Ectodermal cell (in vitro differentiated cells): ENCODE results near the gene RAP1GDS1.

Experiments
- H3K27ac ChIP-seq: 2 replicates; pipeline ENCODE4 v1.7.0; 2013; ENCODE audit warnings: mild to moderate bottlenecking, low read depth, low read length; ENCODE audit not compliant: insufficient read depth, poor library complexity, severe bottlenecking
- H3K27me3 ChIP-seq: 2 replicates; pipeline ENCODE4 v1.7.0; 2013; ENCODE audit warnings: mild to moderate bottlenecking, low read length; ENCODE audit not compliant: insufficient read depth, control insufficient read depth, poor library complexity, severe bottlenecking
- H3K36me3 ChIP-seq: one replicate; pipeline ENCODE4 v1.7.0; 2013; ENCODE audit warnings: low read length; ENCODE audit not compliant: control insufficient read depth, insufficient read depth
- H3K4me1 ChIP-seq: one replicate; pipeline ENCODE4 v1.7.0; 2013; ENCODE audit warnings: low read length; ENCODE audit not compliant: control insufficient read depth, insufficient read depth
- H3K4me3 ChIP-seq: 2 replicates; pipeline ENCODE4 v1.7.0; 2013; ENCODE audit warnings: low read depth, low read length, control low read depth; ENCODE audit not compliant: insufficient read depth
- H3K9me3 ChIP-seq: 2 replicates; pipeline ENCODE4 v1.7.0; 2013; ENCODE audit warnings: mild to moderate bottlenecking, low read length, moderate library complexity; ENCODE audit not compliant: control insufficient read depth
- WGBS, 2 experiments: methylation state at CpG; one replicate each; pipeline ENCODE4 v1.1.7; 2013; ENCODE audit warnings: missing lambda C conversion rate in 2 of 2; 5-methylcytosine and 5-hydroxymethylcytosine counted together

The RAP1GDS1 gene

GRCh38 chr4:98490251-98490650 lies 229.1 kb downstream of the RAP1GDS1 start:
- Histone ChIP-seq H3K4me1 (peaks cover 9% of the 10 kb centered on the region), H3K36me3 (no peaks in the 10 kb centered on the region), H3K27ac (no peak overlapping the region), H3K27me3 (no peaks in the 10 kb centered on the region), H3K4me3 (no peak overlapping the region), H3K9me3 (no peaks in the 10 kb centered on the region)
- WGBS, 2 experiments = 90% methylated on average over 3 of the region's 3 CpGs

DNA sequence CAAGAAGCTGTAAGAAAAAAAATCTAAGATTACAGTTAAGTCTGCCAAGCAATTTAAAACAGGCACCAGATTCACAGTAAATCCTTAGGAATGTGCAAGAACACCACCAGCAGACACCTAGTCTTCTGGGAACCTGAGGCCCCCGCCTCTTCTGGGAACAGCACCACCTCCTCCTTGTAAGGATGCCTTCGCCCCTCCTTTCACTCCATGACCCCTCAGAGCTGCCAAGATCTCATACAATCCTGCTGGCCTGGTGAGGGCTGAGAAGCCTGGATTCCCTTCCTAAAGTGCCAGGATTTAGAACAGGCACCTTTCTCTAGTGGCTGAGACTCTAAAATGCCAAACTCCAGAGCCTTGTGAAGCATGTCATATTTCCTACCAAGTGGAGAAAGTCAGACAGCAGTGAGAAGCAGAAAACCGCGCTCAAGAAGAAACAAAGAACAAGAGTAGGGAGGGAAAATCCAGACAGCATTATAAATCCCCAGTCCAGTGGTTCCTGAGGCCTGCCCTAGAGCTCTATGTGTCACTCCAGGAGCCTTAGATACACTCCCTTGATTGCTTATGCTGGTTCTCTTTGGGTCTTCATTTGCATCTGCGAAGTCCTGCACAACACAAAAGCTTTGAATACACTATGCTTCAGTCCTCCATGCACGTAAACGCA lies 230.8 kb downstream of the RAP1GDS1 start:
- H3K36me3 ChIP-seq = no peaks in the 10 kb centered on the region
- H3K9me3 ChIP-seq = no peaks in the 10 kb centered on the region
- 90 to 92% methylated on average over 7 of the region's 7 CpGs for WGBS, 2 experiments
- H3K27ac ChIP-seq = no peak overlapping the region
- H3K4me1 ChIP-seq = peaks cover 9% of the 10 kb centered on the region
- no peaks in the 10 kb centered on the region for H3K27me3 ChIP-seq
- H3K4me3 ChIP-seq = no peak overlapping the region

DNA sequence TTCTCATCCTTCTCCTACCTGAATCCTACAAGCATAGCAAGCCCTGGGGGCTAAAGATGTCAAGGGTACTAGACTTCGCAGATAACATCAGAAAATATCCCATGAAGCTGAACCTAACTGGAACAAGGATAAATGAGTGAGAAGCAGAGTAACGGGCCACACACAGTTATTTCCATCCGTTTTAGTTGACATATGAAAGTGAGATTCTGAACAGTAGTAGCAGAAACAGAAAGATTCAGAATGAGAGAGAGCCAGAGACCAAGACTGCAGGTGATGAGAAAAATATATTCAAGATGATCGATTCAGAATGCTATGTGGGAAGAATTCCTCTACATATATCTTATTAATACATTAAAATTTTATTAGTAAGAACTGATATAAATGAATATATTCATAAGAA lies 232.1 kb downstream of the RAP1GDS1 start:
- H3K4me3 ChIP-seq = no peak overlapping the region
- H3K4me1 ChIP-seq = peaks cover 13% of the 10 kb centered on the region
- H3K27ac ChIP-seq = no peak overlapping the region
- H3K27me3 ChIP-seq = no peaks in the 10 kb centered on the region
- H3K9me3 ChIP-seq = no peaks in the 10 kb centered on the region
- H3K36me3 ChIP-seq = no peaks in the 10 kb centered on the region
- WGBS, 2 experiments = 75 to 88% methylated on average over 3 of the region's 4 CpGs
